Body of pancreas (tissue), 4 donors: ENCODE results near the gene MRPS11.

Experiments
- POLR2A ChIP-seq, 3 donors: fragments of 450-650 bp; IDR thresholded peaks; one replicate each; pipeline ENCODE4 v1.6.1; 2016; ENCODE audit warnings: antibody characterized with exemption in 3 of 3, mild to moderate bottlenecking in 2 of 3
- TF ChIP-seq, protein P1 (sequence below), 7 experiments: fragments of 450-650 bp in 4 of 7; fragments of 200-600 bp in 3 of 7; sonication (generic) in 3 of 7; IDR thresholded peaks; one replicate each; pipeline ENCODE4 v1.5.1; 2016 to 2019; ENCODE audit warnings: antibody characterized with exemption in 7 of 7

DNA sequence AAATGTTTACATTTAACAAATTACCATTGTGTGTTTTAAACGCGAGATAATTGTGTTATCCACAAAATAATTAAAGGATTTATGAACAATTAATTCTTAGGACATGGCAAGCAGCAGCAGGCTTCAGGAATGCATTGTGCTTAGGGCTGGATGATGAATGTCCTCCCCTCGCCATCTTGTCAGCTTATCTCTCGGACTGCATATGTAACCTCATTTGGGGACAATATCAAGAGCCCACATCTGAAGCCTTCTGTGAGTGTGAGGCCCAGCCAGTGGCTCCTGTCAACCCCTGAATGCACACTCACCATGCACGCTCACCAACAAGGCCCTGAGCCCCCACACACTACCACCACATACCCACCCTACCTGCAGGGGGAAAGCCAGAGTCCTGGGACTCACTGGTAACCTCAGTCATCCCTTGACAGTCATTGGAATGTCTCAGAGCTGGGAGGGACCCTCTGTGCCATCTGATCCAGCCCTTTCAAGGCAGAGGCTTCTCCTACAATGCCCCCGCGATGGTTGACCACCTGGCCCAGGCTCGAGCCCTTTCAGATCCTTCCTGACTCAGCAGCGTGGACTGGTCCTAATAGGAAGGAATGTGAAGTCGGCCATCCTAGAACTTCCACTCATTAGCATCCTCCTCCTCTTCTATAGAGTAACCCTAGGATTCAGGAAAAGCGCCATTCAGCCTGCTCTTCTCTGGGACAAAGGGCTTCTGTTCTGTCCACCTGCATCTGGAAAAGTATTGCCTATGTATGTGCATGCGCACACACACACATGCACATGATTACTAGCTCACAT, 38.5 kb upstream of the MRPS11 start:
- TF ChIP-seq, protein P1, sequence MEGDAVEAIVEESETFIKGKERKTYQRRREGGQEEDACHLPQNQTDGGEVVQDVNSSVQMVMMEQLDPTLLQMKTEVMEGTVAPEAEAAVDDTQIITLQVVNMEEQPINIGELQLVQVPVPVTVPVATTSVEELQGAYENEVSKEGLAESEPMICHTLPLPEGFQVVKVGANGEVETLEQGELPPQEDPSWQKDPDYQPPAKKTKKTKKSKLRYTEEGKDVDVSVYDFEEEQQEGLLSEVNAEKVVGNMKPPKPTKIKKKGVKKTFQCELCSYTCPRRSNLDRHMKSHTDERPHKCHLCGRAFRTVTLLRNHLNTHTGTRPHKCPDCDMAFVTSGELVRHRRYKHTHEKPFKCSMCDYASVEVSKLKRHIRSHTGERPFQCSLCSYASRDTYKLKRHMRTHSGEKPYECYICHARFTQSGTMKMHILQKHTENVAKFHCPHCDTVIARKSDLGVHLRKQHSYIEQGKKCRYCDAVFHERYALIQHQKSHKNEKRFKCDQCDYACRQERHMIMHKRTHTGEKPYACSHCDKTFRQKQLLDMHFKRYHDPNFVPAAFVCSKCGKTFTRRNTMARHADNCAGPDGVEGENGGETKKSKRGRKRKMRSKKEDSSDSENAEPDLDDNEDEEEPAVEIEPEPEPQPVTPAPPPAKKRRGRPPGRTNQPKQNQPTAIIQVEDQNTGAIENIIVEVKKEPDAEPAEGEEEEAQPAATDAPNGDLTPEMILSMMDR (IDR thresholded peaks at IDR 0.05), result no peak
- no peak for TF ChIP-seq POLR2A (IDR thresholded peaks at IDR 0.05)
